ENCODE data around the gene SAP25. TPM values are rescaled to one million over a fixed set of nuclear protein-coding genes. Genes with fewer than 3 reads are reported as not detected.
A peak's percentile ranks its signal among the peaks of the same experiment; 100 is the strongest.

The SAP25 gene
- polyA plus RNA-seq, 1 experiment, result not detected

DNA sequence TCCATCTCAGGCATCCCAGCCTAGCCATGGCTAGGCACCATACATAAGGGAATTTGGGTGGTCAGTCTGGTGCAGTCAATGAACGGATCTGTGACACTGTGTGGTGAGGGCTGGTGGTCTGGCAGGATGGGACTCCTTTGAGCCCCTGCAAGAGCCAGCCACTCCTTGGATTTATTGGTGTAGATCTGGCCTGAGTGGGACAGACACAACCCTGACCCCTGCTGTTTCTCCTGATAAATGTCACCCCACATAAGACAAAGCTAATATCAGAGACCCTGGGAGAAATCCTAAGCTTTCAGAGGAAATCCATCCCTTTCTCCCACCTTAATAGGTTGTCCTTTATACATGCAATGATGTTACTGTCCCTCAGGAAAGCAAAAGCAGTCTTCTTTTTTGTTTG is 14.7 kb upstream of the SAP25 start:
- TF ChIP-seq, protein P1, sequence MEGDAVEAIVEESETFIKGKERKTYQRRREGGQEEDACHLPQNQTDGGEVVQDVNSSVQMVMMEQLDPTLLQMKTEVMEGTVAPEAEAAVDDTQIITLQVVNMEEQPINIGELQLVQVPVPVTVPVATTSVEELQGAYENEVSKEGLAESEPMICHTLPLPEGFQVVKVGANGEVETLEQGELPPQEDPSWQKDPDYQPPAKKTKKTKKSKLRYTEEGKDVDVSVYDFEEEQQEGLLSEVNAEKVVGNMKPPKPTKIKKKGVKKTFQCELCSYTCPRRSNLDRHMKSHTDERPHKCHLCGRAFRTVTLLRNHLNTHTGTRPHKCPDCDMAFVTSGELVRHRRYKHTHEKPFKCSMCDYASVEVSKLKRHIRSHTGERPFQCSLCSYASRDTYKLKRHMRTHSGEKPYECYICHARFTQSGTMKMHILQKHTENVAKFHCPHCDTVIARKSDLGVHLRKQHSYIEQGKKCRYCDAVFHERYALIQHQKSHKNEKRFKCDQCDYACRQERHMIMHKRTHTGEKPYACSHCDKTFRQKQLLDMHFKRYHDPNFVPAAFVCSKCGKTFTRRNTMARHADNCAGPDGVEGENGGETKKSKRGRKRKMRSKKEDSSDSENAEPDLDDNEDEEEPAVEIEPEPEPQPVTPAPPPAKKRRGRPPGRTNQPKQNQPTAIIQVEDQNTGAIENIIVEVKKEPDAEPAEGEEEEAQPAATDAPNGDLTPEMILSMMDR (IDR thresholded peaks at IDR 0.05; ENCODE audit: low read depth, low read length), result peak; percentile 48
- Histone ChIP-seq H3K4me3 (ENCODE audit: low read depth, low read length) (no peak overlapping the region), H3K27me3 (ENCODE audit: control insufficient read depth, insufficient read depth, low read length) (no peaks in the 10 kb centered on the region), H3K9me3 (ENCODE audit: control insufficient read depth, insufficient read depth, low read length) (no peaks in the 10 kb centered on the region; the same call in 1 of the 2 replicates), H3K27ac (ENCODE audit: low read depth, low read length) (no peak overlapping the region)
- no peak for DNase-seq (ENCODE audit: low read depth, low spot score)
- ChIA-PET CTCF (interaction anchor here (0.6 to 2.2 kb wide), 9 partner anchors 14 to 119 kb away, joined by 3 to 15 read pairs (median 7); partner anchors contain the start of genes GNB2, MOSPD3 and PCOLCE), POLR2A (interaction anchor here (0.5 to 1.1 kb wide), 5 partner anchors 10 to 159 kb away, joined by 3 to 5 read pairs (median 3); partner anchors contain the start of genes MEPCE and PCOLCE)

DNA sequence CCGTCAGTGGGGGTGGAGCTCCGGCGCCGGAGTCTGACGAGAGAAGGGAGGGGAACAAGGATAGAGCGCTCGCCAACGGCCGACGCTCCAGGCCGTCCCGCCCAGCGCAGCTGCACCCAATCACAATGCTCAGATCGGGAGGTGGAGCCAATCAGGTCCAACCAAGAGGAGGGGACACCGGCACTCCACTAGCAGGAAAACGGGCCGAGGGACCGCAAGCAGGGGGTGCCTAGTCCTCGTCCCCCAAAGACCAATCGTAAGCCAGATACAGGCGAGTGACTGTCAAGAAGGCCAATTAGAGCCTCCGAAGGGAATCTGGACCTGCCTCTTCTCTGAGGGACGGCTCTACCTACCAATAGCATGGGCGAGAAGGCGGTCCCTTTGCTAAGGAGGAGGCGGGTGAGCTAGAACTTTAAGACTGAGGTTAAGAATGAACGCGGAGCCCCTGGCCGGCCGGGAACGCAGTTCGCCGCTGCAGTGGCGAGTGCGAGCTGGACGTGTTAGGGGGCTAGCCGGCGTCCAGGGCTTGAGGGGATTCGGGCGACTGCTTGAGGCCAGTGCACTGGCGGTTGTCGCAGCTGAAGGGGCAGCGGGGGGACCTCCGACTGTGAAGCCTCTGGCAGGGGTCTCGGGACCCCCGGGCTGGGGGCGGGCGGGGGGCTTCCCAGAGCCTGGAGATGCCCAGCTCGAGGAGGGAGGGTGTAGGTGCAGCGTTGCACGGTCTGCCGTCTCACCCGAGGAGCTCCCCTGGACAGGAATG is 12.7 kb upstream of the SAP25 start, which contains the start of gene FBXO24:
TSS of gene FBXO24 (plus strand) at position 63 of the 760 bp plus-strand sequence. CDS start at position 361, 298 bp downstream.
- Histone ChIP-seq H3K27ac (ENCODE audit: low read depth, low read length) (peak within 1 kb of the TSS; percentile 87), H3K4me3 (ENCODE audit: low read depth, low read length) (peak within 1 kb of the TSS; percentile 99), H3K27me3 (ENCODE audit: control insufficient read depth, insufficient read depth, low read length) (no peaks in the 10 kb centered on the region), H3K9me3 (ENCODE audit: control insufficient read depth, insufficient read depth, low read length) (no peaks in the 10 kb centered on the region; the same call in 1 of the 2 replicates)
- ChIA-PET POLR2A (interaction anchor here (0.5 to 5.2 kb wide), 39 partner anchors 9 to 303 kb away, joined by 3 to 68 read pairs (median 5); partner anchors contain the start of genes AGFG2, MEPCE, MOSPD3 and PCOLCE), CTCF (interaction anchor here (0.9 to 3.8 kb wide), 10 partner anchors 17 to 265 kb away, joined by 3 to 25 read pairs (median 6); partner anchors contain the start of genes MOSPD3 and POP7)
- DNase-seq (ENCODE audit: low read depth, low spot score), result peak; percentile 100
- TF ChIP-seq, protein P1 (IDR thresholded peaks at IDR 0.05; ENCODE audit: low read depth, low read length), result no peak

DNA sequence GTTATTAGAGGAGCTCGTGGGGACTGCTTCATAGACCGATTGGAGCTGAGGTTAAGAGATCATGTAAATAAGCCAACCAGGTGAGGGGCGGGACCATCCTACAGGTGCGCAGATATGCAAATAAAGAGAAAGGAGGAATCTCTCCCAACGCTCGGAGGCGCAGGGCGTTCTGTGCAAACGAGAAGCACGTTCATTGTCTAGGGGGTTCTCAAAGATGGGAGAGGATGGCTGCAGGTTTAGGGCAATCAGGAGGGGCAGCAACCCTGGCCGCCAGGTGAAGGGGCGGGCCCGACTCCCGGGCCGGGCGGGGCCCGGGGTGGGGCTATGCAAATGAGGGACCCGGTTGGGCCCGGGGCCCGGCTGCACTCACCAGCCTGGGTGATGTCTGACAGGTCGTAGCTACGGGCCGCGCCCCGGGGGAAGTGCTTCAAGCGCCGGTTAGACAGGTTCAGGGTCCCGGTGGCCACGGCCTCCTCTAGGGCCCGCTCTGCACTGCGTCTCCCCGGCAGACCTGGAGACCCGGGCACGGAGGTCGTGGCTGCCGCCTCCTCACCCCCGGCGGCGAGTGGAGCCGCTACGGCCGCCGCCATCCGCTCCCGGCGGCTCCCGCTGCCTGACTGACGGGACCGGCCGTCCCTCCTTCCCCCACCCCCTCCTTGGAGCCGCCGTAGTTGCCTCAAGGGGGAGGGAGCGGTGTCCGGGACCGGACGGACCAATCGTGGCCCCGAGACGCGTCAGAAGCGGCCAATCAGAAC is 12.0 kb upstream of the SAP25 start, which contains the start of gene LRCH4:
TSS of gene LRCH4 (minus strand) at position 619 of the 755 bp plus-strand sequence. CDS start at position 590, 29 bp downstream.
- CTCF ChIA-PET, result interaction anchor here (0.7 to 3.8 kb wide), 15 partner anchors 16 to 266 kb away, joined by 3 to 25 read pairs (median 4); partner anchors contain the start of genes MOSPD3, PCOLCE and POP7
- H3K9me3 ChIP-seq (ENCODE audit: control insufficient read depth, insufficient read depth, low read length), result no peaks in the 10 kb centered on the region; the same call in 1 of the 2 replicates

DNA sequence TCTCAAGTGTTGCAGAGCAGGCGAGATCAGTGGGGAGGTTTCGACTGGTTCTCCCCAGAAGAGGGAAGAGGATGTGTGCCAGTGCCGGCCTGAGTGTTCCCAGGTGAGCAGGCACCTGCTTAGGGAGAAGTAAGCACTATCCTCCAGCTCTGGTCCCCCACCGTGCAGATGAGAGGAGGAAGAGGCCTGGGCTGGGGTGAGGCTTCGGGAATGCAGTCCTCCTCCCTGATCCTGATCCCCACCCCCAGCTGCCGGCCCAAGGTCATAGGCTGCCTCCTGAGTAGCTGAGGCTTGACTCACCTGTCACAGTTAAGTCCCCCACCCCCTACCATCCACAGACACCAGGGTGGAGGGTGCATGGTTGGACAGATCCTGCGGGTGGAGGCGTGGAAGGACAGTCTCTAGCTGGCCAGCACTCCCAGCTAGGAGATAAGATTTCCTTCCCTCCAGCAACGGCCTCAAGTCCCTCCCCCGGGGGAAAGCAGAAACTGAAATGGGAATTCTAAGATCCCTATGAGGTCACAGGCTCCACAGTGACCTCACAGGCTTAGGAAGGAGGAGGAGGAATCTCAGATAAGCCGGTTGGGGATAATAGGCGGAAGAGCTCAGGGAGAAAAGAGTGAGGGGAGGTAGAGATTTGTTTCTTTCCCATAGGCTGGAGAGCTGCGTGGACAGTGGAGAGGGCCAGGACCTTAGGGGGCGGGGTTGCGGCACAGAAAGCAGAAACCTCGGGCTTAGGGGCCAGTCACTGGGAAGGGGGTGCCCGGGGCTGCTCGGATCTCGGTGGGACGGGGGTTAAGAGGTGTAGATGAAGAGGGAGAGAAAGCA is 11.2 kb upstream of the SAP25 start:
- no peaks in the 10 kb centered on the region; the same call in 1 of the 2 replicates for H3K9me3 ChIP-seq (ENCODE audit: control insufficient read depth, insufficient read depth, low read length)
- peak overlapping the region; percentile 99 for H3K4me3 ChIP-seq (ENCODE audit: low read depth, low read length)
- peak overlapping the region; percentile 87 for H3K27ac ChIP-seq (ENCODE audit: low read depth, low read length)
- ChIA-PET CTCF (interaction anchor here (0.7 to 3.8 kb wide), 11 partner anchors 16 to 120 kb away, joined by 3 to 25 read pairs (median 8); partner anchors contain the start of genes MOSPD3, PCOLCE and POP7), POLR2A (interaction anchor here (0.5 to 5.2 kb wide), 21 partner anchors 8 to 601 kb away, joined by 3 to 68 read pairs (median 6); partner anchors contain the start of genes AGFG2, MEPCE, MOSPD3 and PCOLCE)
- H3K27me3 ChIP-seq (ENCODE audit: control insufficient read depth, insufficient read depth, low read length), result no peaks in the 10 kb centered on the region
- TF ChIP-seq, protein P1 (IDR thresholded peaks at IDR 0.05; ENCODE audit: low read depth, low read length), result no peak
- DNase-seq (ENCODE audit: low read depth, low spot score), result no peak

More for the DNA sequence above, 12.0 kb upstream of the SAP25 start, which contains the start of gene LRCH4:
- POLR2A ChIA-PET, result interaction anchor here (0.5 to 5.2 kb wide), 40 partner anchors 9 to 304 kb away, joined by 3 to 68 read pairs (median 5); partner anchors contain the start of genes AGFG2, MEPCE, MOSPD3 and PCOLCE
- no peaks in the 10 kb centered on the region for H3K27me3 ChIP-seq (ENCODE audit: control insufficient read depth, insufficient read depth, low read length)
- peak within 1 kb of the TSS; percentile 87 for H3K27ac ChIP-seq (ENCODE audit: low read depth, low read length)
- TF ChIP-seq, protein P1 (IDR thresholded peaks at IDR 0.05; ENCODE audit: low read depth, low read length), result no peak
- no peak for DNase-seq (ENCODE audit: low read depth, low spot score)
- peak within 1 kb of the TSS; percentile 99 for H3K4me3 ChIP-seq (ENCODE audit: low read depth, low read length)
